GM10266 (cell line): ENCODE measurements around the gene PDE4D.

Experiments used
- DNase-seq: peaks from one replicate; pipeline ENCODE4 v3.0.0; 2012; ENCODE audit errors: extremely low spot score
- CTCF ChIP-seq: IDR thresholded peaks from 2 replicates; pipeline ENCODE4 v1.5.1; 2012; ENCODE audit warnings: mild to moderate bottlenecking, low read depth; ENCODE audit not compliant: control insufficient read depth, insufficient read depth; ENCODE audit errors: missing control alignments

Gene PDE4D

GRCh38 chr5:59842999-59843398 lies 50.5 kb downstream of the PDE4D start:
- TF ChIP-seq CTCF, result no peak
- DNase-seq, result no peak

GRCh38 chr5:59840200-59840601 lies 53.3 kb downstream of the PDE4D start:
- no peak for DNase-seq
- no peak for TF ChIP-seq CTCF

GRCh38 chr5:59838989-59839388 lies 54.5 kb downstream of the PDE4D start:
- TF ChIP-seq CTCF, result no peak
- DNase-seq, result no peak

- no peak for TF ChIP-seq CTCF
- DNase-seq, result no peak
Observed at GRCh38 chr5:59838067-59838466, 55.5 kb downstream of the PDE4D start.

GRCh38 chr5:59837071-59837470 lies 56.5 kb downstream of the PDE4D start:
- TF ChIP-seq CTCF, result no peak
- no peak for DNase-seq

- DNase-seq, result no peak
- no peak for TF ChIP-seq CTCF
Observed at GRCh38 chr5:59835800-59836199, 57.7 kb downstream of the PDE4D start.

- no peak for DNase-seq
- no peak for TF ChIP-seq CTCF
Observed at GRCh38 chr5:59833448-59833847, 60.1 kb downstream of the PDE4D start.
